GM12878 (cell line): ENCODE data around the gene TIGD7. TPM values are rescaled to one million over a fixed set of nuclear protein-coding genes. Genes with fewer than 3 reads are reported as not detected.

Source experiments
- ATAC-seq: fragments of 200-7000 bp; cut with Tn5 transposase; 3 replicates; pipeline ENCODE4 v1.9.1; 2020; ENCODE audit warnings: mild to moderate bottlenecking, moderate library complexity
- BruUV-seq: library from RNA; stranded (reverse); fragments of 400-500 nt; replicated peaks from 2 replicates; lab custom pipeline; 2021; lab: Mats Ljungman, UMichigan
- CTCF ChIA-PET: fragments of 300-600 bp; sonication (Branson Sonifier 250); formaldehyde crosslinking; extraction: SDS; loops from one replicate; lab custom pipeline; 2021; ENCODE audit warnings: inconsistent platforms; lab: Yijun Ruan, JAX
- POLR2A ChIA-PET: fragments of 350-600 bp; formaldehyde crosslinking; extraction: SDS; loops from one replicate; lab custom pipeline; 2021; ENCODE audit warnings: inconsistent platforms; lab: Charles Lee
- RAD21 ChIA-PET: fragments of 300-600 bp; sonication (Branson Sonifier 250); formaldehyde crosslinking; loops from one replicate; lab custom pipeline; 2023; ENCODE audit warnings: antibody characterized with exemption; ENCODE audit not compliant: unreplicated experiment; lab: Charles Lee
- SMC1A ChIA-PET: fragments of 300-600 bp; sonication (Branson Sonifier 250); formaldehyde crosslinking; loops from one replicate; lab custom pipeline; 2023; ENCODE audit not compliant: unreplicated experiment, uncharacterized antibody; lab: Charles Lee
- DNase-seq: peaks from one replicate; pipeline ENCODE4 v3.0.0-alpha.2; 2011; ENCODE audit warnings: low read depth, low spot score
- FAIRE-seq: peaks from 3 replicates; lab custom pipeline; 2011; peaks lifted over from hg19 to GRCh38; lab: Jason Lieb, UNC
- H2AFZ ChIP-seq: 2 replicates; pipeline ENCODE4 v1.6.0; 2011; ENCODE audit warnings: low read depth, low read length, control low read depth; ENCODE audit not compliant: control insufficient read depth
- H3K27ac ChIP-seq: 2 replicates; pipeline ENCODE4 v1.5.1; 2011; ENCODE audit warnings: control low read depth; ENCODE audit not compliant: control insufficient read depth, insufficient read depth
- H3K27me3 ChIP-seq, 2 experiments: replicated peaks in 1 of 2; 2 replicates each; pipeline versions ENCODE4 v1.6.0 to v1.6.1; 2011; ENCODE audit warnings: low read length in 1 of 2; ENCODE audit not compliant: control insufficient read depth in 2 of 2, insufficient read depth in 2 of 2
- H3K36me3 ChIP-seq, 2 experiments: 2 replicates each; pipeline ENCODE4 v1.5.1; 2011; ENCODE audit warnings: low read length in 1 of 2; ENCODE audit not compliant: control insufficient read depth in 2 of 2, insufficient read depth in 2 of 2
- H3K4me1 ChIP-seq: 2 replicates; pipeline ENCODE4 v1.6.1; 2011; ENCODE audit warnings: mild to moderate bottlenecking, low read length, moderate library complexity, mixed read lengths; ENCODE audit not compliant: control insufficient read depth, insufficient read depth
- H3K4me2 ChIP-seq: 2 replicates; pipeline ENCODE4 v1.6.0; 2011; ENCODE audit warnings: control low read depth; ENCODE audit not compliant: control insufficient read depth, insufficient read depth
- H3K4me3 ChIP-seq: fragments of 200-600 bp; sonication (generic); 2 replicates; pipeline ENCODE4 v1.5.1; 2016
- H3K79me2 ChIP-seq: 2 replicates; pipeline ENCODE4 v1.6.0; 2011; ENCODE audit warnings: low read length; ENCODE audit not compliant: control insufficient read depth, insufficient read depth
- H3K9ac ChIP-seq: 2 replicates; pipeline ENCODE4 v1.8.0; 2011; ENCODE audit warnings: low read length, control low read depth, mixed read lengths; ENCODE audit not compliant: control insufficient read depth, insufficient read depth
- H3K9me3 ChIP-seq: replicated peaks from 3 replicates; pipeline ENCODE4 v1.5.1; 2011; ENCODE audit warnings: mild to moderate bottlenecking, low read length; ENCODE audit not compliant: control insufficient read depth, insufficient read depth
- H4K20me1 ChIP-seq: 2 replicates; pipeline ENCODE4 v1.6.0; 2011; ENCODE audit not compliant: control insufficient read depth, insufficient read depth
- CBX3 ChIP-seq: fragments of 200-600 bp; sonication (generic); IDR thresholded peaks from 2 replicates; pipeline ENCODE4 v1.6.1; 2016; ENCODE audit warnings: low read depth, borderline replicate concordance
- CREM ChIP-seq: IDR thresholded peaks from 2 replicates; pipeline ENCODE4 v1.6.1; 2014; ENCODE audit warnings: antibody characterized with exemption, low read depth
- CUX1 ChIP-seq: IDR thresholded peaks from 2 replicates; pipeline ENCODE4 v1.6.1; 2012; ENCODE audit warnings: improper control_type of control experiment, low read depth, low read length; ENCODE audit not compliant: insufficient replicate concordance
- DPF2 ChIP-seq: fragments of 450-650 bp; IDR thresholded peaks from 2 replicates; pipeline ENCODE4 v1.6.1; 2017; ENCODE audit warnings: mild to moderate bottlenecking
- ELK1 ChIP-seq: IDR thresholded peaks from 2 replicates; pipeline ENCODE4 v1.6.1; 2012; ENCODE audit warnings: low read depth, low read length, improper control_type of control experiment
- FOS ChIP-seq: IDR thresholded peaks from 3 replicates; pipeline ENCODE4 v1.6.1; 2011; ENCODE audit warnings: borderline replicate concordance; ENCODE audit not compliant: insufficient read length; ENCODE audit errors: extremely low read depth
- NBN ChIP-seq: fragments of 450-650 bp; IDR thresholded peaks from 2 replicates; pipeline ENCODE4 v1.6.1; 2016
- NFIC ChIP-seq: IDR thresholded peaks from 2 replicates; pipeline ENCODE4 v1.6.1; 2012; ENCODE audit warnings: low read depth, mild to moderate bottlenecking, inconsistent platforms, low read length, moderate library complexity
- PKNOX1 ChIP-seq: fragments of 450-650 bp; IDR thresholded peaks from 2 replicates; pipeline ENCODE4 v1.6.1; 2016; ENCODE audit warnings: mild to moderate bottlenecking
- REST ChIP-seq: IDR thresholded peaks from 2 replicates; pipeline ENCODE4 v1.6.1; 2012; ENCODE audit warnings: mild to moderate bottlenecking, low read depth, low read length
- TAF1 ChIP-seq: IDR thresholded peaks from 2 replicates; pipeline ENCODE4 v1.6.1; 2011; ENCODE audit warnings: mild to moderate bottlenecking, low read depth, low read length, borderline replicate concordance
- ZNF207 ChIP-seq: fragments of 450-650 bp; IDR thresholded peaks from 2 replicates; pipeline ENCODE4 v1.6.1; 2014; ENCODE audit warnings: antibody characterized with exemption, mild to moderate bottlenecking, borderline replicate concordance
- in situ Hi-C: fragments of 300-500 bp; cut with MboI; formaldehyde crosslinking; loops from 9 replicates; pipeline ENCODE4 v1.14.3; 2018; ENCODE audit warnings: mixed read lengths
- intact Hi-C: fragments of 100-400 bp; cut with micrococcal nuclease; formaldehyde crosslinking; loops from one replicate; pipeline ENCODE4 v1.14.2; 2022; ENCODE audit not compliant: unreplicated experiment
- polyA plus RNA-seq, 11 experiments: library from polyadenylated mRNA; depleted of rRNA in 4 of 11; unstranded in 6 of 11; stranded (reverse) in 5 of 11; fragments of >200 nt; fragmentation: Nextera tagmentation in 4 of 11; fragmentation: Illumina TruSeq in 1 of 11; extraction: Ambion mirVana in 4 of 11; extraction: Trizol in 1 of 11; gene quantifications; 1 replicate in 1 of 11; 2 replicates in 10 of 11; pipeline versions ENCODE4 v1.2.1 to v1.2.3, GENCODE V29; 2011 to 2016; ENCODE audit warnings: inconsistent platforms in 2 of 11, missing spikeins in 2 of 11, low read depth in 1 of 11
- total RNA-seq, 4 experiments: library from RNA; depleted of rRNA in 3 of 4; stranded (reverse); fragments of >200 nt in 3 of 4; fragmentation: Illumina TruSeq in 1 of 4; extraction: Trizol in 1 of 4; gene quantifications; 2 replicates each; pipeline versions ENCODE4 v1.2.1 to v1.2.3, GENCODE V29; 2013 to 2021

TIGD7 gene
- total and polyA plus RNA-seq, 10 of the 15 experiments (the other 5 are each of a cell fraction or from before 2014, with no cell fraction given), result 0.37 to 3.8 (median 3.0) TPM

GRCh38 chr16:3276679-3277078 lies 28.6 kb downstream of the TIGD7 start (continued):
- TF ChIP-seq NBN (no peak), CUX1 (no peak)

- no peaks in the 10 kb centered on the region for H3K79me2 ChIP-seq
- DNase-seq, result no peak
- no peaks in the 10 kb centered on the region for H3K36me3 ChIP-seq
- no peaks in the 10 kb centered on the region for H3K4me1 ChIP-seq
- H3K9ac ChIP-seq, result no peak overlapping the region
- no peak overlapping the region for H3K4me3 ChIP-seq
- RAD21 ChIA-PET, result no interaction called here
- FAIRE-seq, result no peak
- no peak overlapping the region for H2AFZ ChIP-seq
- no peaks in the 10 kb centered on the region for H3K27me3 ChIP-seq
- in situ Hi-C loops, result no loop called here
- SMC1A ChIA-PET, result interaction anchor here (0.7 kb wide), 1 partner anchor 796 kb away, joined by 3 read pairs; no protein-coding TSS in a partner anchor
- POLR2A ChIA-PET, result interaction anchor here (0.6 kb wide), 1 partner anchor 37 kb away, joined by 3 read pairs; no protein-coding TSS in a partner anchor
- no peak overlapping the region for H3K27ac ChIP-seq
- no TSS peak for BruUV-seq
- no peaks in the 10 kb centered on the region for H3K9me3 ChIP-seq
- no peaks in the 10 kb centered on the region for H4K20me1 ChIP-seq
- intact Hi-C loops, result no loop called here
- no peak for ATAC-seq
- CTCF ChIA-PET, result no interaction called here
- H3K4me2 ChIP-seq, result no peak overlapping the region
- TF ChIP-seq DPF2 (no peak), CREM (no peak), ELK1 (no peak), REST (no peak), NFIC (no peak), PKNOX1 (no peak), CBX3 (no peak), TAF1 (no peak), ZNF207 (no peak), FOS (no peak)
Measured at GRCh38 chr16:3274947-3275346, 30.3 kb downstream of the TIGD7 start.
